Hepatocyte (in vitro differentiated cells): ENCODE results near the gene KDM4C. TPM values are rescaled to one million over a fixed set of nuclear protein-coding genes. Genes with fewer than 3 reads are reported as not detected.

Experiments used
- DNase-seq: peaks from one replicate; pipeline ENCODE4 v3.0.0-alpha.2; 2016; ENCODE audit warnings: low spot score
- H2AFZ ChIP-seq: fragments of 200-600 bp; sonication (generic); 2 replicates; pipeline ENCODE4 v1.6.0; 2016; ENCODE audit warnings: antibody characterized with exemption, mild to moderate bottlenecking
- H3K27ac ChIP-seq: fragments of 200-600 bp; sonication (generic); 2 replicates; pipeline ENCODE4 v1.5.1; 2016; ENCODE audit warnings: mild to moderate bottlenecking
- H3K27me3 ChIP-seq: fragments of 200-600 bp; sonication (generic); 2 replicates; pipeline ENCODE4 v1.6.1; 2016
- H3K36me3 ChIP-seq: fragments of 200-600 bp; sonication (generic); replicated peaks from 2 replicates; pipeline ENCODE4 v1.5.1; 2016; ENCODE audit warnings: low read depth; ENCODE audit not compliant: insufficient read depth
- H3K4me1 ChIP-seq: fragments of 200-600 bp; sonication (generic); 2 replicates; pipeline ENCODE4 v1.5.1; 2016; ENCODE audit warnings: mild to moderate bottlenecking, moderate library complexity; ENCODE audit not compliant: insufficient read depth
- H3K4me2 ChIP-seq: fragments of 200-600 bp; sonication (generic); 2 replicates; pipeline ENCODE4 v1.6.0; 2016
- H3K4me3 ChIP-seq: fragments of 200-600 bp; sonication (generic); 2 replicates; pipeline ENCODE4 v1.5.1; 2016; ENCODE audit warnings: mild to moderate bottlenecking
- H3K79me2 ChIP-seq: fragments of 200-600 bp; sonication (generic); 2 replicates; pipeline ENCODE4 v1.6.0; 2017; ENCODE audit warnings: mild to moderate bottlenecking
- H3K9me2 ChIP-seq: fragments of 200-600 bp; sonication (generic); replicated peaks from 2 replicates; pipeline ENCODE4 v1.6.0; 2017; ENCODE audit warnings: mild to moderate bottlenecking; ENCODE audit not compliant: insufficient read depth
- H3K9me3 ChIP-seq: fragments of 200-600 bp; sonication (generic); 2 replicates; pipeline ENCODE4 v1.5.1; 2016; ENCODE audit warnings: low read depth, mild to moderate bottlenecking
- H4K20me1 ChIP-seq: fragments of 200-600 bp; sonication (generic); 2 replicates; pipeline ENCODE4 v1.6.0; 2016; ENCODE audit warnings: mild to moderate bottlenecking; ENCODE audit not compliant: insufficient read depth, poor library complexity, severe bottlenecking
- EZH2 ChIP-seq: fragments of 200-600 bp; sonication (generic); IDR thresholded peaks from 2 replicates; pipeline ENCODE4 v1.6.1; 2016; ENCODE audit warnings: antibody characterized with exemption, mild to moderate bottlenecking, borderline replicate concordance
- EZH2phosphoT487 ChIP-seq: fragments of 200-600 bp; sonication (generic); IDR thresholded peaks from one replicate; pipeline ENCODE4 v1.6.1; 2018; ENCODE audit warnings: antibody characterized with exemption, mild to moderate bottlenecking, low read depth, moderate library complexity; ENCODE audit not compliant: unreplicated experiment, severe bottlenecking
- WGBS: methylation state at CpG from one replicate; pipeline ENCODE4 v1.1.6; 2016; ENCODE audit warnings: low lambda C conversion rate; ENCODE audit errors: missing lambda C conversion rate; 5-methylcytosine and 5-hydroxymethylcytosine counted together
- polyA plus RNA-seq: library from polyadenylated mRNA; unstranded; fragments of >200 nt; fragmentation: Nextera tagmentation; extraction: Ambion mirVana; gene quantifications from 2 replicates; pipeline ENCODE4 v1.2.1, GENCODE V29; 2016
- total RNA-seq: library from RNA; depleted of rRNA; stranded (reverse); fragments of >200 nt; gene quantifications from 2 replicates; pipeline ENCODE4 v1.2.3, GENCODE V29; 2014
- TF ChIP-seq, protein P1 (sequence below): fragments of 200-600 bp; sonication (generic); IDR thresholded peaks from 2 replicates; pipeline ENCODE4 v1.5.1; 2016; ENCODE audit warnings: antibody characterized with exemption, mild to moderate bottlenecking; ENCODE audit not compliant: poor library complexity

KDM4C gene
- total and polyA plus RNA-seq, 2 experiments from 2014 or later: 16.1 to 28.7 TPM

DNA sequence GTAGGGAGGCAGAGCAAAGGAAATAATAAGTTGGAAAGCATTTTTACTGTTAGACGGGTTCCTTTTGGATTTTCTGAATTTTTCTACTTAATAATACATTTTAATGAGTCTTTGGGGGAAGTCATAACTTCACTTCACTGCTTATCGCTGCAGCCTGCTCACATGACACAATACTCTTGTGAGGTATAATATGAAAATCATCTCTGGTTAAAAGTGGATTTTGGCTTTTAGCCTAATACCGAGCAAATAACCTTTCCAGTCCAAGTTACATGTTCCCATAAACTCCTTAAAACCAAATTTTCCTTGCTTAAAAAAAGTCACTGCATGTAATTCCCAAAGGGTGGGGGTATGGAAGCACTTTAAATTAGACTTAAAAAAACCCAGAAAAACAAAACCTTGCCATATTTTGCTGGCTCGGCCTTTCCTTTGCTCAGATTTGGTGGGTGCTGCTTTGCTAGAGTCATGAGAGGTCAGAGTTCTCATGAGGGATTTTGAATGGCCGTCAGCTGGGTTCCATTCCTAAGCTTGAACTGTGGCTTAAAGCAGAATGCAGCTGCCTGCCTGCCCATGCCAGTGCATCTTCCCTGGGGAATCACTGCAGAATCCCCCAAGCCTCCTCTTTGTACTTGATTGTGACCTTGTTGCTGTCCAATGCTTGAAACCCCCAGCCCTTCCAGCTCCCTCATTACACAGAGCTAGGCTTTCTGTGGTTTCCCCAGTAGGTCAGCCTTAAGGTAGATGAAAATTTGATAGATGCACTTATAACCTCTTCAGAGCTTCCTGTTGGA, 331.8 kb downstream of the KDM4C start:
- 75% methylated on average over 5 of the region's 5 CpGs for WGBS
- Histone ChIP-seq H3K79me2 (no peaks in the 10 kb centered on the region), H4K20me1 (no peaks in the 10 kb centered on the region), H3K4me2 (no peak overlapping the region), H3K36me3 (no peaks in the 10 kb centered on the region), H3K9me3 (no peaks in the 10 kb centered on the region), H2AFZ (no peak overlapping the region), H3K4me3 (no peak overlapping the region), H3K4me1 (no peaks in the 10 kb centered on the region), H3K27ac (no peak overlapping the region), H3K9me2 (no peaks in the 10 kb centered on the region), H3K27me3 (no peaks in the 10 kb centered on the region)
- DNase-seq: no peak
- TF ChIP-seq EZH2phosphoT487 (no peak), EZH2 (no peak)
- TF ChIP-seq, protein P1, sequence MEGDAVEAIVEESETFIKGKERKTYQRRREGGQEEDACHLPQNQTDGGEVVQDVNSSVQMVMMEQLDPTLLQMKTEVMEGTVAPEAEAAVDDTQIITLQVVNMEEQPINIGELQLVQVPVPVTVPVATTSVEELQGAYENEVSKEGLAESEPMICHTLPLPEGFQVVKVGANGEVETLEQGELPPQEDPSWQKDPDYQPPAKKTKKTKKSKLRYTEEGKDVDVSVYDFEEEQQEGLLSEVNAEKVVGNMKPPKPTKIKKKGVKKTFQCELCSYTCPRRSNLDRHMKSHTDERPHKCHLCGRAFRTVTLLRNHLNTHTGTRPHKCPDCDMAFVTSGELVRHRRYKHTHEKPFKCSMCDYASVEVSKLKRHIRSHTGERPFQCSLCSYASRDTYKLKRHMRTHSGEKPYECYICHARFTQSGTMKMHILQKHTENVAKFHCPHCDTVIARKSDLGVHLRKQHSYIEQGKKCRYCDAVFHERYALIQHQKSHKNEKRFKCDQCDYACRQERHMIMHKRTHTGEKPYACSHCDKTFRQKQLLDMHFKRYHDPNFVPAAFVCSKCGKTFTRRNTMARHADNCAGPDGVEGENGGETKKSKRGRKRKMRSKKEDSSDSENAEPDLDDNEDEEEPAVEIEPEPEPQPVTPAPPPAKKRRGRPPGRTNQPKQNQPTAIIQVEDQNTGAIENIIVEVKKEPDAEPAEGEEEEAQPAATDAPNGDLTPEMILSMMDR: no peak

DNA sequence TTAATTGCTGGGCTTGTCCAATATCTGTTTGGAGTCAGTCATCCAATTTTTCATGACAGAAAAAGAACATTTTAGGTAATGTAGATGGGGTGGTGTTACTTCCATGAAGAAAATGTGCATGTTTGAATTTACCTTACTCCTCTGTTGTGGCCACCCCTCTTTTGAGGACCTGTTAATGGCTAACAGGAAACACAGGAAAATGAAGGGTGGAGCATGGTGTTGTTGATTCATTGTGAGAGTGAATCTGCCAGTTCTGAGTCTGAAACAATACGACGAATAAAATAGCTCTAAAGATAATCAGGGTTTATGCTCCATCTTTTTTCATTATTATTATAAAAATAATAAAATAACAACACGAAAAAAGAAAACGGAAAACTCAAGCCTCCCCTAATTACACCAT, 335.3 kb downstream of the KDM4C start:
- Histone ChIP-seq H4K20me1 (no peaks in the 10 kb centered on the region), H3K79me2 (no peaks in the 10 kb centered on the region)
- 98% methylated on average over 4 of the region's 4 CpGs for WGBS

DNA sequence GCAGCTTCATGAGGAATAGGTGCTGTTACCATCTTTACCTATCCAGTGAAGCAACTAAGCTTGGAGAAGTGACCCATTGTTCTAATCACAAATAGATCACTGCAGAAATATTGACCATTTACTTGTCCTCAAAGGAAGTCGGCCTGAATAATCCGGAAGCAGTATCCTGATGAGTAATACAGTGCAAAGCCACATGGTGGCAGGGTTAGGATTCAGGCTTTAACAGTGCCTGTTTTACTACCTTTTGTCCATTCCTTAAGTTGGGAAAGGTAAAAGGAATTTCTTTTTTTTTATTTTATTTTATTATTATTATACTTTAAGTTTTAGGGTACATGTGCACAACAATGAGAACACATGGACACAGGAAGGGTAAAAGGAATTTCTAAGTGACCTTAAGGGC, 336.3 kb downstream of the KDM4C start:
- no peaks in the 10 kb centered on the region for H3K4me1 ChIP-seq
- H3K9me3 ChIP-seq: no peaks in the 10 kb centered on the region
- WGBS: 69% methylated on average over 2 of the region's 2 CpGs
- no peak overlapping the region for H3K27ac ChIP-seq
- no peaks in the 10 kb centered on the region for H4K20me1 ChIP-seq
- H3K27me3 ChIP-seq: no peaks in the 10 kb centered on the region
- H3K79me2 ChIP-seq: no peaks in the 10 kb centered on the region
- TF ChIP-seq EZH2phosphoT487 (no peak), EZH2 (no peak)
- TF ChIP-seq, protein P1: peak; percentile 48
- no peak overlapping the region for H3K4me2 ChIP-seq
- H3K36me3 ChIP-seq: no peaks in the 10 kb centered on the region
- DNase-seq: no peak
- H3K4me3 ChIP-seq: no peak overlapping the region
- H3K9me2 ChIP-seq: no peaks in the 10 kb centered on the region
- no peak overlapping the region for H2AFZ ChIP-seq

More for the DNA sequence above, 335.3 kb downstream of the KDM4C start:
- Histone ChIP-seq H3K4me2 (no peak overlapping the region), H3K9me2 (no peaks in the 10 kb centered on the region), H3K4me1 (no peaks in the 10 kb centered on the region), H2AFZ (no peak overlapping the region), H3K27ac (no peak overlapping the region), H3K9me3 (no peaks in the 10 kb centered on the region), H3K27me3 (no peaks in the 10 kb centered on the region), H3K4me3 (no peak overlapping the region), H3K36me3 (no peaks in the 10 kb centered on the region)
- TF ChIP-seq EZH2 (no peak), EZH2phosphoT487 (no peak)
- TF ChIP-seq, protein P1: no peak
- no peak for DNase-seq
